Measurements from ENCODE around the gene CCDC154.

CCDC154 gene

DNA sequence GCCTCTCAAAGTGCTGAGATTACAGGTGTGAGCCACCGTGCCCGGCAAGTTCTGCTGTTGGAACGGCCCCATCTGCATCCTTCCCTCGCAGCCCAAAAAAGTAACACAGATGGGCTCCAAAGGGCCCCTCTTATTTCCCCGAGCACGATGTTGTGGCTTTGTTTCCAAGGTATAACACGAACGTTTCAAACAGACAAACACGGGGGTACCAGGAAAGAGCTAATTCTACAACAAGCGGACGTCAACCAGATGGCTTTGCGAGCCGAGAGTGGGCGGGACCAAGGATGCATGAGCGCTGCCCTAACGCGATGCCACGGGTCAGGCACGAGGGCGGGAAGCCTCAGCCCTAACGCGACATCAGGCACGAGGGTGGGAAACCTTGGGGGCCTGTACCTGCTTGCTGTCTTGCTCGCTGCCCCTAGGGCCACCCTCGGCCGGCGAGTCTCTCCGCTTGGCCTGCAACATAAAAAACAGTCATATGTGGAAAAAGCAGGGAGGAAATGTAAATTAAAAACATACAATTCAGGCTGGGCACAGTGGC, 54.0 kb downstream of the CCDC154 start (continued):
- TF ChIP-seq, protein P1, sequence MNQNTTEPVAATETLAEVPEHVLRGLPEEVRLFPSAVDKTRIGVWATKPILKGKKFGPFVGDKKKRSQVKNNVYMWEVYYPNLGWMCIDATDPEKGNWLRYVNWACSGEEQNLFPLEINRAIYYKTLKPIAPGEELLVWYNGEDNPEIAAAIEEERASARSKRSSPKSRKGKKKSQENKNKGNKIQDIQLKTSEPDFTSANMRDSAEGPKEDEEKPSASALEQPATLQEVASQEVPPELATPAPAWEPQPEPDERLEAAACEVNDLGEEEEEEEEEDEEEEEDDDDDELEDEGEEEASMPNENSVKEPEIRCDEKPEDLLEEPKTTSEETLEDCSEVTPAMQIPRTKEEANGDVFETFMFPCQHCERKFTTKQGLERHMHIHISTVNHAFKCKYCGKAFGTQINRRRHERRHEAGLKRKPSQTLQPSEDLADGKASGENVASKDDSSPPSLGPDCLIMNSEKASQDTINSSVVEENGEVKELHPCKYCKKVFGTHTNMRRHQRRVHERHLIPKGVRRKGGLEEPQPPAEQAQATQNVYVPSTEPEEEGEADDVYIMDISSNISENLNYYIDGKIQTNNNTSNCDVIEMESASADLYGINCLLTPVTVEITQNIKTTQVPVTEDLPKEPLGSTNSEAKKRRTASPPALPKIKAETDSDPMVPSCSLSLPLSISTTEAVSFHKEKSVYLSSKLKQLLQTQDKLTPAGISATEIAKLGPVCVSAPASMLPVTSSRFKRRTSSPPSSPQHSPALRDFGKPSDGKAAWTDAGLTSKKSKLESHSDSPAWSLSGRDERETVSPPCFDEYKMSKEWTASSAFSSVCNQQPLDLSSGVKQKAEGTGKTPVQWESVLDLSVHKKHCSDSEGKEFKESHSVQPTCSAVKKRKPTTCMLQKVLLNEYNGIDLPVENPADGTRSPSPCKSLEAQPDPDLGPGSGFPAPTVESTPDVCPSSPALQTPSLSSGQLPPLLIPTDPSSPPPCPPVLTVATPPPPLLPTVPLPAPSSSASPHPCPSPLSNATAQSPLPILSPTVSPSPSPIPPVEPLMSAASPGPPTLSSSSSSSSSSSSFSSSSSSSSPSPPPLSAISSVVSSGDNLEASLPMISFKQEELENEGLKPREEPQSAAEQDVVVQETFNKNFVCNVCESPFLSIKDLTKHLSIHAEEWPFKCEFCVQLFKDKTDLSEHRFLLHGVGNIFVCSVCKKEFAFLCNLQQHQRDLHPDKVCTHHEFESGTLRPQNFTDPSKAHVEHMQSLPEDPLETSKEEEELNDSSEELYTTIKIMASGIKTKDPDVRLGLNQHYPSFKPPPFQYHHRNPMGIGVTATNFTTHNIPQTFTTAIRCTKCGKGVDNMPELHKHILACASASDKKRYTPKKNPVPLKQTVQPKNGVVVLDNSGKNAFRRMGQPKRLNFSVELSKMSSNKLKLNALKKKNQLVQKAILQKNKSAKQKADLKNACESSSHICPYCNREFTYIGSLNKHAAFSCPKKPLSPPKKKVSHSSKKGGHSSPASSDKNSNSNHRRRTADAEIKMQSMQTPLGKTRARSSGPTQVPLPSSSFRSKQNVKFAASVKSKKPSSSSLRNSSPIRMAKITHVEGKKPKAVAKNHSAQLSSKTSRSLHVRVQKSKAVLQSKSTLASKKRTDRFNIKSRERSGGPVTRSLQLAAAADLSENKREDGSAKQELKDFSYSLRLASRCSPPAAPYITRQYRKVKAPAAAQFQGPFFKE (tag by site-specific recombination; IDR thresholded peaks at IDR 0.05; ENCODE audit: borderline replicate concordance) = no peak

- Histone ChIP-seq H3K4me1 (ENCODE audit: control insufficient read depth, insufficient read depth, low read length) (no peaks in the 10 kb centered on the region), H3K27ac (ENCODE audit: extremely low read depth, low read depth, low read length) (no peak overlapping the region), H3K9me3 (ENCODE audit: control insufficient read depth, insufficient read depth, low read depth, low read length) (no peaks in the 10 kb centered on the region), H3K4me3 (ENCODE audit: low read depth, low read length) (no peak overlapping the region), H3K36me3 (ENCODE audit: control insufficient read depth in 2 of 2, insufficient read depth in 1 of 2, low read length in 2 of 2) (peaks cover 0 to 39% of the 10 kb centered on the region in 2 experiments; a peak in 2 of 3 replicates)
- ChIA-PET CTCF (no interaction called here), POLR2A (interaction anchor here (0.6 kb wide), 1 partner anchor 179 kb away, joined by 3 read pairs; no protein-coding TSS in a partner anchor)
- TF ChIP-seq ZNF138 (tag by site-specific recombination; IDR thresholded peaks at IDR 0.05; ENCODE audit: borderline replicate concordance) (no peak), ZNF24 (tag by site-specific recombination; IDR thresholded peaks at IDR 0.05) (peak; percentile 68; the same call in 1 of the 2 replicates)
- TF ChIP-seq, protein P2, sequence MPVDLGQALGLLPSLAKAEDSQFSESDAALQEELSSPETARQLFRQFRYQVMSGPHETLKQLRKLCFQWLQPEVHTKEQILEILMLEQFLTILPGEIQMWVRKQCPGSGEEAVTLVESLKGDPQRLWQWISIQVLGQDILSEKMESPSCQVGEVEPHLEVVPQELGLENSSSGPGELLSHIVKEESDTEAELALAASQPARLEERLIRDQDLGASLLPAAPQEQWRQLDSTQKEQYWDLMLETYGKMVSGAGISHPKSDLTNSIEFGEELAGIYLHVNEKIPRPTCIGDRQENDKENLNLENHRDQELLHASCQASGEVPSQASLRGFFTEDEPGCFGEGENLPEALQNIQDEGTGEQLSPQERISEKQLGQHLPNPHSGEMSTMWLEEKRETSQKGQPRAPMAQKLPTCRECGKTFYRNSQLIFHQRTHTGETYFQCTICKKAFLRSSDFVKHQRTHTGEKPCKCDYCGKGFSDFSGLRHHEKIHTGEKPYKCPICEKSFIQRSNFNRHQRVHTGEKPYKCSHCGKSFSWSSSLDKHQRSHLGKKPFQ (tag by site-specific recombination; IDR thresholded peaks at IDR 0.05) = no peak
- TF ChIP-seq, protein P3, sequence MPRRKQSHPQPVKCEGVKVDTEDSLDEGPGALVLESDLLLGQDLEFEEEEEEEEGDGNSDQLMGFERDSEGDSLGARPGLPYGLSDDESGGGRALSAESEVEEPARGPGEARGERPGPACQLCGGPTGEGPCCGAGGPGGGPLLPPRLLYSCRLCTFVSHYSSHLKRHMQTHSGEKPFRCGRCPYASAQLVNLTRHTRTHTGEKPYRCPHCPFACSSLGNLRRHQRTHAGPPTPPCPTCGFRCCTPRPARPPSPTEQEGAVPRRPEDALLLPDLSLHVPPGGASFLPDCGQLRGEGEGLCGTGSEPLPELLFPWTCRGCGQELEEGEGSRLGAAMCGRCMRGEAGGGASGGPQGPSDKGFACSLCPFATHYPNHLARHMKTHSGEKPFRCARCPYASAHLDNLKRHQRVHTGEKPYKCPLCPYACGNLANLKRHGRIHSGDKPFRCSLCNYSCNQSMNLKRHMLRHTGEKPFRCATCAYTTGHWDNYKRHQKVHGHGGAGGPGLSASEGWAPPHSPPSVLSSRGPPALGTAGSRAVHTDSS (tag by site-specific recombination; IDR thresholded peaks at IDR 0.05) = no peak
Observed at GRCh38 chr16:1389762-1390161, 54.6 kb downstream of the CCDC154 start.

DNA sequence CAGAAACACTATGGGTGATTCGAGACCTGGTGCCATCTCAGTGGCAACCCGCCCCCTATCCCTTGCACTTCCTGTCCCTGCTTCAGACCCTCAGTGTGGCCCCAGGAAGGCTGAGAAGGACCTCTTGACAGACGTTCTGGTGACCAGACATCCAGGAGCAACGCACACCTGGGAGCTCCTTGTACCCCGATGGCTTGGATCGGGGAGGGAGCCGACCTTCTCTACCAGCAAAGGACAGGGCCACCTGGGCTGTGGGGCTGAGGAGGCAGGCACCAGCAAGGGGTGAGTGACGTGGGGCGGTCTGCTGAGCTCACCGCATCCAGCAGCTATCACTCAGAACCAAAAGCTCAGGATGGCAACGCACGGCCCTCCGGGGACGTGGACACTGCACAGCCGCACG, 57.0 kb downstream of the CCDC154 start:
- Histone ChIP-seq H3K4me3 (ENCODE audit: low read depth, low read length) (no peak overlapping the region), H3K4me1 (ENCODE audit: control insufficient read depth, insufficient read depth, low read length) (no peaks in the 10 kb centered on the region), H3K9me3 (ENCODE audit: control insufficient read depth, insufficient read depth, low read depth, low read length) (no peaks in the 10 kb centered on the region), H3K36me3 (ENCODE audit: control insufficient read depth in 2 of 2, insufficient read depth in 1 of 2, low read length in 2 of 2) (peaks cover 0 to 24% of the 10 kb centered on the region in 2 experiments; a peak in 2 of 3 replicates), H3K27ac (ENCODE audit: extremely low read depth, low read depth, low read length) (no peak overlapping the region)
- ChIA-PET POLR2A (interaction anchor here (0.5 kb wide), 1 partner anchor 107 kb away, joined by 3 read pairs; no protein-coding TSS in a partner anchor), CTCF (interaction anchor here (0.6 kb wide), 1 partner anchor 25 kb away, joined by 3 read pairs; no protein-coding TSS in a partner anchor)
- TF ChIP-seq ZSCAN16 (tag by site-specific recombination; IDR thresholded peaks at IDR 0.05) (no peak), MZF1 (tag by site-specific recombination; IDR thresholded peaks at IDR 0.05; ENCODE audit: borderline replicate concordance) (no peak), ZNF585B (tag by site-specific recombination; IDR thresholded peaks at IDR 0.05) (no peak), ZNF747 (tag by site-specific recombination; IDR thresholded peaks at IDR 0.05) (no peak), KLF7 (tag by site-specific recombination; IDR thresholded peaks at IDR 0.05; ENCODE audit: borderline replicate concordance) (no peak), PATZ1 (tag by site-specific recombination; IDR thresholded peaks at IDR 0.05) (no peak), OSR2 (tag by site-specific recombination; IDR thresholded peaks at IDR 0.05) (no peak), ZNF350 (tag by site-specific recombination; IDR thresholded peaks at IDR 0.05) (no peak), ZNF621 (tag by site-specific recombination; IDR thresholded peaks at IDR 0.05) (no peak), ZSCAN18 (tag by site-specific recombination; IDR thresholded peaks at IDR 0.05) (no peak), ZBTB8A (tag by site-specific recombination; IDR thresholded peaks at IDR 0.05) (no peak)
- TF ChIP-seq, protein P4, sequence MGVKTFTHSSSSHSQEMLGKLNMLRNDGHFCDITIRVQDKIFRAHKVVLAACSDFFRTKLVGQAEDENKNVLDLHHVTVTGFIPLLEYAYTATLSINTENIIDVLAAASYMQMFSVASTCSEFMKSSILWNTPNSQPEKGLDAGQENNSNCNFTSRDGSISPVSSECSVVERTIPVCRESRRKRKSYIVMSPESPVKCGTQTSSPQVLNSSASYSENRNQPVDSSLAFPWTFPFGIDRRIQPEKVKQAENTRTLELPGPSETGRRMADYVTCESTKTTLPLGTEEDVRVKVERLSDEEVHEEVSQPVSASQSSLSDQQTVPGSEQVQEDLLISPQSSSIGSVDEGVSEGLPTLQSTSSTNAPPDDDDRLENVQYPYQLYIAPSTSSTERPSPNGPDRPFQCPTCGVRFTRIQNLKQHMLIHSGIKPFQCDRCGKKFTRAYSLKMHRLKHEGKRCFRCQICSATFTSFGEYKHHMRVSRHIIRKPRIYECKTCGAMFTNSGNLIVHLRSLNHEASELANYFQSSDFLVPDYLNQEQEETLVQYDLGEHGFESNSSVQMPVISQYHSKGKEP (tag by site-specific recombination; IDR thresholded peaks at IDR 0.05) = no peak

Data from HEK293 (cell line).